HG03039 (cell line): ENCODE results near the gene DAGLB.
"Not testable (repeated sequence)": the region's sequence is repeated elsewhere in the genome, so short reads cannot be mapped to it uniquely, and the experiment has no call there.

Experiments used
- ATAC-seq: cut with Tn5 transposase; IDR thresholded peaks from one replicate; pipeline ENCODE4 v1.9.1; 2021; ENCODE audit warnings: mild to moderate bottlenecking, moderate library complexity; ENCODE audit not compliant: unreplicated experiment

The DAGLB gene

GRCh38 chr7:6401536-6401935, 46.2 kb downstream of the DAGLB start:
- ATAC-seq: no peak

- not testable (repeated sequence) for ATAC-seq
Observed at GRCh38 chr7:6400243-6401105, 47.3 kb downstream of the DAGLB start.

- ATAC-seq: no peak
Observed at GRCh38 chr7:6399351-6399750, 48.4 kb downstream of the DAGLB start.

- ATAC-seq: no peak
Observed at GRCh38 chr7:6398943-6399342, 48.8 kb downstream of the DAGLB start.

- not testable (repeated sequence) for ATAC-seq
Observed at GRCh38 chr7:6397759-6398495, 49.8 kb downstream of the DAGLB start.

GRCh38 chr7:6395898-6396595, 51.7 kb downstream of the DAGLB start:
- ATAC-seq: no peak

GRCh38 chr7:6394114-6394513, 53.6 kb downstream of the DAGLB start:
- no peak for ATAC-seq

GRCh38 chr7:6393667-6394056, 54.1 kb downstream of the DAGLB start:
- ATAC-seq: no peak

GRCh38 chr7:6392712-6393666, 54.8 kb downstream of the DAGLB start:
- no peak for ATAC-seq

- no peak for ATAC-seq
Observed at GRCh38 chr7:6389728-6390127, 58.0 kb downstream of the DAGLB start.

- ATAC-seq: no peak
Observed at GRCh38 chr7:6387734-6388294, 59.9 kb downstream of the DAGLB start.

GRCh38 chr7:6386779-6387178, 61.0 kb downstream of the DAGLB start:
- ATAC-seq: no peak

- ATAC-seq: no peak
Observed at GRCh38 chr7:6385909-6386560, 61.7 kb downstream of the DAGLB start.

- no peak for ATAC-seq
Observed at GRCh38 chr7:6385110-6385781, 62.5 kb downstream of the DAGLB start.

- no peak for ATAC-seq
Observed at GRCh38 chr7:6384327-6384726, 63.4 kb downstream of the DAGLB start.

- no peak for ATAC-seq
Observed at GRCh38 chr7:6382817-6383216, 64.9 kb downstream of the DAGLB start.

GRCh38 chr7:6381846-6382245, 65.9 kb downstream of the DAGLB start:
- not testable (repeated sequence) for ATAC-seq

GRCh38 chr7:6380310-6381095, 67.3 kb downstream of the DAGLB start:
- ATAC-seq: no peak
